ENCODE results near the gene SLC25A15. TPM values are rescaled to one million over a fixed set of nuclear protein-coding genes. Genes with fewer than 3 reads are reported as not detected.

The SLC25A15 gene
- total and polyA plus RNA-seq, 2 donors = 3.0 to 14.5 TPM

GRCh38 chr13:40769970-40770369 is 19.4 kb upstream of the SLC25A15 start:
- Histone ChIP-seq H3K27ac (ENCODE audit: low read depth in 1 of 2, low read length in 1 of 2) (peak overlapping the region in 1 of 2 donors; percentile 91), H3K4me1 (ENCODE audit: control insufficient read depth in 2 of 2, insufficient read depth in 2 of 2, low read length in 2 of 2) (peaks cover 7 to 14% of the 10 kb centered on the region in 2 donors), H3K9me3 (ENCODE audit: control insufficient read depth in 2 of 2, insufficient read depth in 1 of 2, low read length in 1 of 2) (no peaks in the 10 kb centered on the region), H3K27me3 (ENCODE audit: control insufficient read depth in 2 of 2, insufficient read depth in 1 of 2, low read length in 1 of 2) (no peaks in the 10 kb centered on the region), H3K36me3 (ENCODE audit: control insufficient read depth in 2 of 2, insufficient read depth in 2 of 2, low read length in 1 of 2) (peaks cover 3 to 5% of the 10 kb centered on the region in 2 donors), H3K4me3 (ENCODE audit: low read length in 2 of 2) (peak overlapping the region; percentile 76 to 85)
- no peak for DNase-seq (ENCODE audit: low read depth in 6 of 9, low spot score in 9 of 9)
- WGBS = 91% methylated on average over 6 of the region's 6 CpGs

GRCh38 chr13:40770609-40770933 is 18.8 kb upstream of the SLC25A15 start:
- Histone ChIP-seq H3K4me3 (ENCODE audit: low read length in 2 of 2) (peak overlapping the region; percentile 76 to 85), H3K27ac (ENCODE audit: low read depth in 1 of 2, low read length in 1 of 2) (peak overlapping the region; percentile 91 to 98), H3K27me3 (ENCODE audit: control insufficient read depth in 2 of 2, insufficient read depth in 1 of 2, low read length in 1 of 2) (no peaks in the 10 kb centered on the region), H3K9me3 (ENCODE audit: control insufficient read depth in 2 of 2, insufficient read depth in 1 of 2, low read length in 1 of 2) (no peaks in the 10 kb centered on the region), H3K4me1 (ENCODE audit: control insufficient read depth in 2 of 2, insufficient read depth in 2 of 2, low read length in 2 of 2) (peaks cover 7 to 14% of the 10 kb centered on the region in 2 donors), H3K36me3 (ENCODE audit: control insufficient read depth in 2 of 2, insufficient read depth in 2 of 2, low read length in 1 of 2) (peaks cover 2 to 3% of the 10 kb centered on the region in 2 donors)
- no peak for DNase-seq (ENCODE audit: low read depth in 6 of 9, low spot score in 9 of 9)
- under 1% methylated on average over 9 of the region's 9 CpGs for WGBS

- under 1% methylated on average over 52 of the region's 52 CpGs for WGBS
- H3K27me3 ChIP-seq (ENCODE audit: control insufficient read depth in 2 of 2, insufficient read depth in 1 of 2, low read length in 1 of 2) = no peaks in the 10 kb centered on the region
- peak within 1 kb of the TSS; percentile 76 to 85 for H3K4me3 ChIP-seq (ENCODE audit: low read length in 2 of 2)
- peak; percentile 85 to 96 (median 91) for DNase-seq (ENCODE audit: low read depth in 6 of 9, low spot score in 9 of 9)
- H3K27ac ChIP-seq (ENCODE audit: low read depth in 1 of 2, low read length in 1 of 2) = peak within 1 kb of the TSS; percentile 91 to 98
- H3K9me3 ChIP-seq (ENCODE audit: control insufficient read depth in 2 of 2, insufficient read depth in 1 of 2, low read length in 1 of 2) = no peaks in the 10 kb centered on the region
- H3K4me1 ChIP-seq (ENCODE audit: control insufficient read depth in 2 of 2, insufficient read depth in 2 of 2, low read length in 2 of 2) = peaks cover 7 to 14% of the 10 kb centered on the region in 2 donors
- peaks cover 2 to 3% of the 10 kb centered on the region in 2 donors for H3K36me3 ChIP-seq (ENCODE audit: control insufficient read depth in 2 of 2, insufficient read depth in 2 of 2, low read length in 1 of 2)
Observed at GRCh38 chr13:40770934-40771618, 18.3 kb upstream of the SLC25A15 start, which contains the start of gene MRPS31. MRPS31 (minus strand) TSS chr13:40771190; CDS start chr13:40771136, 54 bp downstream.

- Histone ChIP-seq H3K36me3 (ENCODE audit: control insufficient read depth in 2 of 2, insufficient read depth in 2 of 2, low read length in 1 of 2) (no peaks in the 10 kb centered on the region), H3K27me3 (ENCODE audit: control insufficient read depth in 2 of 2, insufficient read depth in 1 of 2, low read length in 1 of 2) (no peaks in the 10 kb centered on the region), H3K4me3 (ENCODE audit: low read length in 2 of 2) (no peak overlapping the region), H3K27ac (ENCODE audit: low read depth in 1 of 2, low read length in 1 of 2) (no peak overlapping the region), H3K9me3 (ENCODE audit: control insufficient read depth in 2 of 2, insufficient read depth in 1 of 2, low read length in 1 of 2) (no peaks in the 10 kb centered on the region), H3K4me1 (ENCODE audit: control insufficient read depth in 2 of 2, insufficient read depth in 2 of 2, low read length in 2 of 2) (peaks cover 15 to 32% of the 10 kb centered on the region in 2 donors)
- WGBS = 97% methylated on average over 6 of the region's 6 CpGs
- no peak for DNase-seq (ENCODE audit: low read depth in 6 of 9, low spot score in 9 of 9)
Observed at GRCh38 chr13:40772765-40773473, 16.5 kb upstream of the SLC25A15 start.

- no peak overlapping the region for H3K27ac ChIP-seq (ENCODE audit: low read depth in 1 of 2, low read length in 1 of 2)
- no peaks in the 10 kb centered on the region for H3K9me3 ChIP-seq (ENCODE audit: control insufficient read depth in 2 of 2, insufficient read depth in 1 of 2, low read length in 1 of 2)
- no peaks in the 10 kb centered on the region for H3K36me3 ChIP-seq (ENCODE audit: control insufficient read depth in 2 of 2, insufficient read depth in 2 of 2, low read length in 1 of 2)
- 97% methylated on average over 6 of the region's 6 CpGs for WGBS
- H3K4me1 ChIP-seq (ENCODE audit: control insufficient read depth in 2 of 2, insufficient read depth in 2 of 2, low read length in 2 of 2) = peaks cover 15 to 32% of the 10 kb centered on the region in 2 donors
- no peak for DNase-seq (ENCODE audit: low read depth in 6 of 9, low spot score in 9 of 9)
- no peaks in the 10 kb centered on the region for H3K27me3 ChIP-seq (ENCODE audit: control insufficient read depth in 2 of 2, insufficient read depth in 1 of 2, low read length in 1 of 2)
- no peak overlapping the region for H3K4me3 ChIP-seq (ENCODE audit: low read length in 2 of 2)
Observed at GRCh38 chr13:40774672-40775071, 14.7 kb upstream of the SLC25A15 start.

- Histone ChIP-seq H3K4me3 (ENCODE audit: low read length in 2 of 2) (no peak overlapping the region), H3K4me1 (ENCODE audit: control insufficient read depth in 2 of 2, insufficient read depth in 2 of 2, low read length in 2 of 2) (peaks cover 8 to 23% of the 10 kb centered on the region in 2 donors), H3K9me3 (ENCODE audit: control insufficient read depth in 2 of 2, insufficient read depth in 1 of 2, low read length in 1 of 2) (no peaks in the 10 kb centered on the region), H3K27ac (ENCODE audit: low read depth in 1 of 2, low read length in 1 of 2) (peak overlapping the region; percentile 79 to 82), H3K36me3 (ENCODE audit: control insufficient read depth in 2 of 2, insufficient read depth in 2 of 2, low read length in 1 of 2) (no peaks in the 10 kb centered on the region), H3K27me3 (ENCODE audit: control insufficient read depth in 2 of 2, insufficient read depth in 1 of 2, low read length in 1 of 2) (no peaks in the 10 kb centered on the region)
- 82% methylated on average over 7 of the region's 7 CpGs for WGBS
- DNase-seq (ENCODE audit: low read depth in 6 of 9, low spot score in 9 of 9) = no peak
Observed at GRCh38 chr13:40776232-40776631, 13.2 kb upstream of the SLC25A15 start.

GRCh38 chr13:40776681-40777165 is 12.7 kb upstream of the SLC25A15 start:
- H3K27ac ChIP-seq (ENCODE audit: low read depth in 1 of 2, low read length in 1 of 2) = peak overlapping the region; percentile 79 to 82
- no peak overlapping the region for H3K4me3 ChIP-seq (ENCODE audit: low read length in 2 of 2)
- H3K9me3 ChIP-seq (ENCODE audit: control insufficient read depth in 2 of 2, insufficient read depth in 1 of 2, low read length in 1 of 2) = no peaks in the 10 kb centered on the region
- peaks cover 8 to 21% of the 10 kb centered on the region in 2 donors for H3K4me1 ChIP-seq (ENCODE audit: control insufficient read depth in 2 of 2, insufficient read depth in 2 of 2, low read length in 2 of 2)
- 4% methylated on average over 7 of the region's 7 CpGs for WGBS
- no peaks in the 10 kb centered on the region for H3K27me3 ChIP-seq (ENCODE audit: control insufficient read depth in 2 of 2, insufficient read depth in 1 of 2, low read length in 1 of 2)
- H3K36me3 ChIP-seq (ENCODE audit: control insufficient read depth in 2 of 2, insufficient read depth in 2 of 2, low read length in 1 of 2) = no peaks in the 10 kb centered on the region
- peak in 7 of 9 donors; percentile 38 to 85 (median 70) for DNase-seq (ENCODE audit: low read depth in 6 of 9, low spot score in 9 of 9)

- Histone ChIP-seq H3K9me3 (ENCODE audit: control insufficient read depth in 2 of 2, insufficient read depth in 1 of 2, low read length in 1 of 2) (no peaks in the 10 kb centered on the region), H3K4me3 (ENCODE audit: low read length in 2 of 2) (no peak overlapping the region), H3K4me1 (ENCODE audit: control insufficient read depth in 2 of 2, insufficient read depth in 2 of 2, low read length in 2 of 2) (peaks cover 8 to 19% of the 10 kb centered on the region in 2 donors), H3K27me3 (ENCODE audit: control insufficient read depth in 2 of 2, insufficient read depth in 1 of 2, low read length in 1 of 2) (no peaks in the 10 kb centered on the region), H3K36me3 (ENCODE audit: control insufficient read depth in 2 of 2, insufficient read depth in 2 of 2, low read length in 1 of 2) (no peaks in the 10 kb centered on the region), H3K27ac (ENCODE audit: low read depth in 1 of 2, low read length in 1 of 2) (peak overlapping the region; percentile 50 to 79)
- peak in 5 of 9 donors; percentile 26 to 71 (median 41) for DNase-seq (ENCODE audit: low read depth in 6 of 9, low spot score in 9 of 9)
- 30% methylated on average over 7 of the region's 7 CpGs for WGBS
Observed at GRCh38 chr13:40777166-40777808, 12.1 kb upstream of the SLC25A15 start.

- no peaks in the 10 kb centered on the region for H3K27me3 ChIP-seq (ENCODE audit: control insufficient read depth in 2 of 2, insufficient read depth in 1 of 2, low read length in 1 of 2)
- WGBS = 85% methylated on average over 3 of the region's 3 CpGs
- H3K9me3 ChIP-seq (ENCODE audit: control insufficient read depth in 2 of 2, insufficient read depth in 1 of 2, low read length in 1 of 2) = no peaks in the 10 kb centered on the region
- no peak overlapping the region for H3K27ac ChIP-seq (ENCODE audit: low read depth in 1 of 2, low read length in 1 of 2)
- DNase-seq (ENCODE audit: low read depth in 6 of 9, low spot score in 9 of 9) = no peak
- no peaks in the 10 kb centered on the region for H3K36me3 ChIP-seq (ENCODE audit: control insufficient read depth in 2 of 2, insufficient read depth in 2 of 2, low read length in 1 of 2)
- no peak overlapping the region for H3K4me3 ChIP-seq (ENCODE audit: low read length in 2 of 2)
- peaks cover 8 to 19% of the 10 kb centered on the region in 2 donors for H3K4me1 ChIP-seq (ENCODE audit: control insufficient read depth in 2 of 2, insufficient read depth in 2 of 2, low read length in 2 of 2)
Observed at GRCh38 chr13:40777809-40778175, 11.6 kb upstream of the SLC25A15 start.
